ENCODE measurements around the gene GRAMD2B. TPM values are rescaled to one million over a fixed set of nuclear protein-coding genes. Genes with fewer than 3 reads are reported as not detected.

The GRAMD2B gene
- total RNA-seq, 1 donor from 2014 or later = 29.1 TPM

- H4K20me1 ChIP-seq (ENCODE audit: insufficient read depth, low read length) = no peaks in the 10 kb centered on the region
- H3K4me1 Mint-ChIP-seq (ENCODE audit: low read depth, unreplicated experiment) = peaks cover 3% of the 10 kb centered on the region
- DNase-seq (ENCODE audit: low read depth) (no peak), FAIRE-seq (no peak)
- H3K4me3 Mint-ChIP-seq (ENCODE audit: unreplicated experiment) = no peak overlapping the region
- no peaks in the 10 kb centered on the region for H3K27me3 Mint-ChIP-seq (ENCODE audit: low read depth, unreplicated experiment)
- H3K79me2 ChIP-seq (ENCODE audit: insufficient read depth, low read length) = no peaks in the 10 kb centered on the region
- H3K4me1 ChIP-seq (ENCODE audit: insufficient read depth, low read length) = no peaks in the 10 kb centered on the region
- TF ChIP-seq CTCF (IDR thresholded peaks at IDR 0.05; ENCODE audit: insufficient read depth, low read depth, low read length) = no peak
- no peak for TF ChIP-seq EZH2 (IDR thresholded peaks at IDR 0.05; ENCODE audit: insufficient read depth, low read length)
- no peak overlapping the region for H3K9ac ChIP-seq (ENCODE audit: low read length)
- no peaks in the 10 kb centered on the region for H3K9me3 ChIP-seq (ENCODE audit: insufficient read depth, low read depth, low read length)
- no peak overlapping the region for H3K27ac ChIP-seq (ENCODE audit: low read depth, low read length)
- H3K36me3 Mint-ChIP-seq (ENCODE audit: low read depth, unreplicated experiment) = no peaks in the 10 kb centered on the region
- no peak overlapping the region for H3K27ac Mint-ChIP-seq (ENCODE audit: unreplicated experiment)
- no peaks in the 10 kb centered on the region for H3K36me3 ChIP-seq (ENCODE audit: insufficient read depth, low read length)
- no peak overlapping the region for H3K4me2 ChIP-seq (ENCODE audit: low read length)
- peaks cover 4% of the 10 kb centered on the region for H3K9me3 Mint-ChIP-seq (ENCODE audit: unreplicated experiment)
- H3K27me3 ChIP-seq (ENCODE audit: insufficient read depth, low read length) = no peaks in the 10 kb centered on the region
- H3K4me3 ChIP-seq (ENCODE audit: insufficient read depth, low read depth, low read length) = no peak overlapping the region
- H2AFZ ChIP-seq (ENCODE audit: low read depth, low read length) = peak overlapping the region; percentile 51
These were observed 102.5 kb downstream of the GRAMD2B start for GRCh38 chr5:126525630-126526245.

- H3K4me1 Mint-ChIP-seq (ENCODE audit: low read depth, unreplicated experiment) = peaks cover 3% of the 10 kb centered on the region
- Histone ChIP-seq H3K36me3 (ENCODE audit: insufficient read depth, low read length) (no peaks in the 10 kb centered on the region), H2AFZ (ENCODE audit: low read depth, low read length) (no peak overlapping the region), H3K27me3 (ENCODE audit: insufficient read depth, low read length) (no peaks in the 10 kb centered on the region), H4K20me1 (ENCODE audit: insufficient read depth, low read length) (no peaks in the 10 kb centered on the region), H3K4me2 (ENCODE audit: low read length) (no peak overlapping the region), H3K79me2 (ENCODE audit: insufficient read depth, low read length) (no peaks in the 10 kb centered on the region), H3K9ac (ENCODE audit: low read length) (no peak overlapping the region), H3K4me3 (ENCODE audit: insufficient read depth, low read depth, low read length) (no peak overlapping the region), H3K27ac (ENCODE audit: low read depth, low read length) (no peak overlapping the region), H3K4me1 (ENCODE audit: insufficient read depth, low read length) (no peaks in the 10 kb centered on the region), H3K9me3 (ENCODE audit: insufficient read depth, low read depth, low read length) (no peaks in the 10 kb centered on the region)
- H3K27me3 Mint-ChIP-seq (ENCODE audit: low read depth, unreplicated experiment) = no peaks in the 10 kb centered on the region
- no peak for DNase-seq (ENCODE audit: low read depth)
- no peaks in the 10 kb centered on the region for H3K36me3 Mint-ChIP-seq (ENCODE audit: low read depth, unreplicated experiment)
- TF ChIP-seq CTCF (IDR thresholded peaks at IDR 0.05; ENCODE audit: insufficient read depth, low read depth, low read length) = no peak
- no peak for TF ChIP-seq EZH2 (IDR thresholded peaks at IDR 0.05; ENCODE audit: insufficient read depth, low read length)
- no peak for FAIRE-seq
- no peak overlapping the region for H3K4me3 Mint-ChIP-seq (ENCODE audit: unreplicated experiment)
- peaks cover 4% of the 10 kb centered on the region for H3K9me3 Mint-ChIP-seq (ENCODE audit: unreplicated experiment)
- H3K27ac Mint-ChIP-seq (ENCODE audit: unreplicated experiment) = no peak overlapping the region
These were observed 103.3 kb downstream of the GRAMD2B start for GRCh38 chr5:126526493-126526892.

GRCh38 chr5:126527158-126527557, 103.9 kb downstream of the GRAMD2B start:
- H3K27me3 Mint-ChIP-seq (ENCODE audit: low read depth, unreplicated experiment) = no peaks in the 10 kb centered on the region
- H3K27ac Mint-ChIP-seq (ENCODE audit: unreplicated experiment) = no peak overlapping the region
- H3K4me3 ChIP-seq (ENCODE audit: insufficient read depth, low read depth, low read length) = no peak overlapping the region
- no peak for TF ChIP-seq CTCF (IDR thresholded peaks at IDR 0.05; ENCODE audit: insufficient read depth, low read depth, low read length)
- no peak for TF ChIP-seq EZH2 (IDR thresholded peaks at IDR 0.05; ENCODE audit: insufficient read depth, low read length)
- peaks cover 7% of the 10 kb centered on the region for H3K4me1 Mint-ChIP-seq (ENCODE audit: low read depth, unreplicated experiment)
- FAIRE-seq = no peak
- DNase-seq (ENCODE audit: low read depth) = no peak
- no peak overlapping the region for H2AFZ ChIP-seq (ENCODE audit: low read depth, low read length)
- no peak overlapping the region for H3K4me3 Mint-ChIP-seq (ENCODE audit: unreplicated experiment)
- no peaks in the 10 kb centered on the region for H3K79me2 ChIP-seq (ENCODE audit: insufficient read depth, low read length)
- no peaks in the 10 kb centered on the region for H3K27me3 ChIP-seq (ENCODE audit: insufficient read depth, low read length)
- peaks cover 4% of the 10 kb centered on the region for H3K9me3 Mint-ChIP-seq (ENCODE audit: unreplicated experiment)
- peaks cover 4% of the 10 kb centered on the region for H3K4me1 ChIP-seq (ENCODE audit: insufficient read depth, low read length)
- no peaks in the 10 kb centered on the region for H3K36me3 ChIP-seq (ENCODE audit: insufficient read depth, low read length)
- no peak overlapping the region for H3K27ac ChIP-seq (ENCODE audit: low read depth, low read length)
- no peaks in the 10 kb centered on the region for H4K20me1 ChIP-seq (ENCODE audit: insufficient read depth, low read length)
- no peaks in the 10 kb centered on the region for H3K9me3 ChIP-seq (ENCODE audit: insufficient read depth, low read depth, low read length)
- no peak overlapping the region for H3K9ac ChIP-seq (ENCODE audit: low read length)
- H3K36me3 Mint-ChIP-seq (ENCODE audit: low read depth, unreplicated experiment) = no peaks in the 10 kb centered on the region
- no peak overlapping the region for H3K4me2 ChIP-seq (ENCODE audit: low read length)
